ENCODE data around the gene GJE1. TPM values are rescaled to one million over a fixed set of nuclear protein-coding genes. Genes with fewer than 3 reads are reported as not detected.
"Not testable (repeated sequence)": the region's sequence is repeated elsewhere in the genome, so short reads cannot be mapped to it uniquely, and the experiment has no call there.

The GJE1 gene
- total RNA-seq (2014; rRNA removed; shearing (Covaris generic)) = not detected in 2 replicates
- polyA plus RNA-seq (2015; cell fraction: cytosol; rRNA removed) = not detected in 2 replicates
- polyA plus RNA-seq (2015; cell fraction: nucleus; rRNA removed) = not detected in 2 replicates

GRCh38 chr6:142132625-142133024 is at the start of gene GJE1:
Gene GJE1 (plus strand): TSS chr6:142132925. CDS start chr6:142133159, 234 bp downstream.
- in situ Hi-C loops (cut with HindIII; ENCODE audit: low pct_unique_long_range_greater_than_20kb, low sequenced_read_pairs) = no loop called here

GRCh38 chr6:142087950-142088857 is 44.5 kb upstream of the GJE1 start:
- DNase-seq (ENCODE audit: low read depth, low spot score) = no peak
- in situ Hi-C loops (cut with HindIII; ENCODE audit: low pct_unique_long_range_greater_than_20kb, low sequenced_read_pairs) = no loop called here

More at GRCh38 chr6:142132625-142133024, at the start of gene GJE1:
- no peak for DNase-seq (ENCODE audit: low read depth, low spot score)

- DNase-seq (ENCODE audit: low read depth, low spot score) = peak; percentile 19
- in situ Hi-C loops (cut with HindIII; ENCODE audit: low pct_unique_long_range_greater_than_20kb, low sequenced_read_pairs) = no loop called here
Observed at GRCh38 chr6:142088858-142089216, 43.9 kb upstream of the GJE1 start.

- DNase-seq (ENCODE audit: low read depth, low spot score); in situ Hi-C loops (cut with HindIII; ENCODE audit: low pct_unique_long_range_greater_than_20kb, low sequenced_read_pairs): not testable (repeated sequence)
Observed at GRCh38 chr6:142104820-142105219, 27.9 kb upstream of the GJE1 start.

- DNase-seq (ENCODE audit: low read depth, low spot score); in situ Hi-C loops (cut with HindIII; ENCODE audit: low pct_unique_long_range_greater_than_20kb, low sequenced_read_pairs): not testable (repeated sequence)
Observed at GRCh38 chr6:142110820-142111219, 21.9 kb upstream of the GJE1 start.

- in situ Hi-C loops (cut with HindIII; ENCODE audit: low pct_unique_long_range_greater_than_20kb, low sequenced_read_pairs) = no loop called here
- peak; percentile 80 for DNase-seq (ENCODE audit: low read depth, low spot score)
Observed at GRCh38 chr6:142112451-142113061, 20.2 kb upstream of the GJE1 start.

- in situ Hi-C loops (cut with HindIII; ENCODE audit: low pct_unique_long_range_greater_than_20kb, low sequenced_read_pairs) = no loop called here
- DNase-seq (ENCODE audit: low read depth, low spot score) = no peak
Observed at GRCh38 chr6:142117366-142117765, 15.4 kb upstream of the GJE1 start.

- no peak for DNase-seq (ENCODE audit: low read depth, low spot score)
- in situ Hi-C loops (cut with HindIII; ENCODE audit: low pct_unique_long_range_greater_than_20kb, low sequenced_read_pairs) = no loop called here
Observed at GRCh38 chr6:142118328-142118727, 14.4 kb upstream of the GJE1 start.

GRCh38 chr6:142118925-142119324 is 13.8 kb upstream of the GJE1 start:
- in situ Hi-C loops (cut with HindIII; ENCODE audit: low pct_unique_long_range_greater_than_20kb, low sequenced_read_pairs) = no loop called here

GRCh38 chr6:142121342-142121741 is 11.4 kb upstream of the GJE1 start:
- DNase-seq (ENCODE audit: low read depth, low spot score) = no peak
- in situ Hi-C loops (cut with HindIII; ENCODE audit: low pct_unique_long_range_greater_than_20kb, low sequenced_read_pairs) = no loop called here

More at GRCh38 chr6:142118925-142119324, 13.8 kb upstream of the GJE1 start:
- DNase-seq (ENCODE audit: low read depth, low spot score) = no peak

- in situ Hi-C loops (cut with HindIII; ENCODE audit: low pct_unique_long_range_greater_than_20kb, low sequenced_read_pairs) = no loop called here
- DNase-seq (ENCODE audit: low read depth, low spot score) = no peak
Observed at GRCh38 chr6:142130814-142131213, 1.9 kb upstream of the GJE1 start.

GRCh38 chr6:142138876-142139275 is 6.2 kb downstream of the GJE1 start:
- in situ Hi-C loops (cut with HindIII; ENCODE audit: low pct_unique_long_range_greater_than_20kb, low sequenced_read_pairs) = no loop called here
- no peak for DNase-seq (ENCODE audit: low read depth, low spot score)

- DNase-seq (ENCODE audit: low read depth, low spot score); in situ Hi-C loops (cut with HindIII; ENCODE audit: low pct_unique_long_range_greater_than_20kb, low sequenced_read_pairs): not testable (repeated sequence)
Observed at GRCh38 chr6:142141531-142141930, 8.8 kb downstream of the GJE1 start.

- DNase-seq (ENCODE audit: low read depth, low spot score) = peak; percentile 99
- in situ Hi-C loops (cut with HindIII; ENCODE audit: low pct_unique_long_range_greater_than_20kb, low sequenced_read_pairs) = no loop called here
Observed at GRCh38 chr6:142146828-142147662, 14.3 kb downstream of the GJE1 start, which contains the start of the genes NMBR and VTA1. Gene NMBR (minus strand): TSS chr6:142147122. CDS start chr6:142088658, 58,464 bp downstream. Gene VTA1 (plus strand): TSS chr6:142147263. CDS start chr6:142147288, 25 bp downstream.

GRCh38 chr6:142152746-142153145 is 20.0 kb downstream of the GJE1 start:
- DNase-seq (ENCODE audit: low read depth, low spot score) = no peak
- in situ Hi-C loops (cut with HindIII; ENCODE audit: low pct_unique_long_range_greater_than_20kb, low sequenced_read_pairs) = no loop called here

- no peak for DNase-seq (ENCODE audit: low read depth, low spot score)
- in situ Hi-C loops (cut with HindIII; ENCODE audit: low pct_unique_long_range_greater_than_20kb, low sequenced_read_pairs) = no loop called here
Observed at GRCh38 chr6:142153196-142153595, 20.5 kb downstream of the GJE1 start.

- in situ Hi-C loops (cut with HindIII; ENCODE audit: low pct_unique_long_range_greater_than_20kb, low sequenced_read_pairs) = no loop called here
- DNase-seq (ENCODE audit: low read depth, low spot score) = no peak
Observed at GRCh38 chr6:142154336-142154735, 21.6 kb downstream of the GJE1 start.

- in situ Hi-C loops (cut with HindIII; ENCODE audit: low pct_unique_long_range_greater_than_20kb, low sequenced_read_pairs) = no loop called here
Observed at GRCh38 chr6:142155091-142155490, 22.4 kb downstream of the GJE1 start.

More at GRCh38 chr6:142155091-142155490, 22.4 kb downstream of the GJE1 start:
- DNase-seq (ENCODE audit: low read depth, low spot score) = no peak
